ENCODE measurements around the gene ZNF502.
"Not testable (repeated sequence)": the region's sequence is repeated elsewhere in the genome, so short reads cannot be mapped to it uniquely, and the experiment has no call there.

Gene ZNF502

GRCh38 chr3:44712455-44713075 lies at the start of gene ZNF502:
ZNF502 (plus strand) TSS chr3:44712660; CDS start chr3:44720262, 7,602 bp downstream.
- DNase-seq, result no peak

- no peak for DNase-seq
These were observed 47.3 kb upstream of the ZNF502 start for GRCh38 chr3:44665173-44665572.

GRCh38 chr3:44666346-44666745 lies 46.1 kb upstream of the ZNF502 start:
- no peak for DNase-seq

GRCh38 chr3:44669760-44670159 lies 42.7 kb upstream of the ZNF502 start:
- DNase-seq, result no peak

GRCh38 chr3:44673466-44673865 lies 39.0 kb upstream of the ZNF502 start:
- DNase-seq, result not testable (repeated sequence)

- no peak for DNase-seq
These were observed 38.2 kb upstream of the ZNF502 start for GRCh38 chr3:44674211-44674610.

GRCh38 chr3:44678480-44679116 lies 33.9 kb upstream of the ZNF502 start:
- DNase-seq, result no peak

GRCh38 chr3:44680921-44681455 lies 31.5 kb upstream of the ZNF502 start:
- DNase-seq, result no peak

GRCh38 chr3:44682182-44682896 lies 30.1 kb upstream of the ZNF502 start:
- DNase-seq, result no peak

GRCh38 chr3:44685128-44685800 lies 27.2 kb upstream of the ZNF502 start:
- DNase-seq, result no peak

GRCh38 chr3:44687898-44688297 lies 24.6 kb upstream of the ZNF502 start:
- no peak for DNase-seq

- no peak for DNase-seq
These were observed 9.0 kb downstream of the ZNF502 start for GRCh38 chr3:44721231-44722102.

- DNase-seq, result no peak
These were observed 9.6 kb downstream of the ZNF502 start for GRCh38 chr3:44722103-44722401.

- DNase-seq, result no peak
These were observed 17.0 kb downstream of the ZNF502 start, which contains the start of gene ZNF501 for GRCh38 chr3:44729384-44729910. ZNF501 (plus strand) TSS chr3:44729635; CDS start chr3:44734422, 4,787 bp downstream.

- DNase-seq, result no peak
These were observed 22.2 kb downstream of the ZNF502 start for GRCh38 chr3:44734646-44735168.

- DNase-seq, result no peak
These were observed 48.6 kb downstream of the ZNF502 start for GRCh38 chr3:44761101-44761423.

- peak; percentile 94 for DNase-seq
These were observed 49.1 kb downstream of the ZNF502 start, which contains the start of the genes KIAA1143 and KIF15 for GRCh38 chr3:44761424-44762169. KIAA1143 (minus strand) TSS chr3:44761619; CDS start chr3:44761602, 17 bp downstream. KIF15 (plus strand) TSS chr3:44761794; CDS start chr3:44761866, 72 bp downstream.

GRCh38 chr3:44762170-44762677 lies 49.8 kb downstream of the ZNF502 start:
- DNase-seq, result no peak

GRCh38 chr3:44762690-44763089 lies 50.2 kb downstream of the ZNF502 start:
- DNase-seq, result no peak

GRCh38 chr3:44764248-44764647 lies 51.8 kb downstream of the ZNF502 start:
- no peak for DNase-seq

Data from NCI-H1048 (cell line).